Forelimb muscle (tissue), 1 donor: ENCODE results near the gene CYP26C1. TPM values are rescaled to one million over a fixed set of nuclear protein-coding genes. Genes with fewer than 3 reads are reported as not detected.
A peak's percentile ranks its signal among the peaks of the same experiment; 100 is the strongest.

Experiments
- DNase-seq: peaks from one replicate; pipeline ENCODE4 v3.0.0-alpha.2; 2013; ENCODE audit warnings: low read depth
- polyA plus RNA-seq: library from polyadenylated mRNA; unstranded; fragments of 120-200 nt; gene quantifications from one replicate; pipeline ENCODE4 v1.2.1, GENCODE V29; 2013; ENCODE audit not compliant: insufficient read length

Gene CYP26C1
- polyA plus RNA-seq, 1 donor = not detected

DNA sequence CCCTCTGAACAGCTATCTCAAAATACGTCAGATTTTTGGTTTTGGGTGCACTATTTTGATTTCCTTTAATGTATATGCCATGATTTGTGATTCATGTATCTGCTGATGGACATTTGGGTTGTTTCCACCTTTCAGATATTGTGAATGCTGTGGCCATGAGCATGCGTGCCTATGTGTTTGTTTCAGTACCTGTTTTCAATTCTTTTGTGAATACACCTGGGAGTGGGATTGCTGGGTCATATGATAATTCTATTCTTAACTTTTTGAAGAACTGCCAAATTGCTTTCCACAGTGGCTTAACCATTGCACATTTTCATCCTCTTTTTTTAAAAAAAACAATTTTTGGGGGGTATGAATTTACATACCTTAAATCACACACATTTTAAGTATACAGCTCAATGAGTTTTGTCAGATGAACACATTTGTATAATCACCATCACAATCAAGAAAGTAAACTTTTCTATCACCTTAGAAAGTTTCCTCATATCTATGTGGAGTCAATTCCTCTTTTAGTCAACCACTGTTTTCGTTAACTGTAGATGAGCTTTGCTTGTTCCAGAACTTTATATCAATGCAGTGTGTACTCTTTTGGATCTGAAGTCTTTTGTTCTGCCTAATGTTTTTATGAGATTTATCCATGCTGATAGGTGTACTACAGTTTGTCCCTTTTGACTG, 50.0 kb downstream of the CYP26C1 start:
- DNase-seq = no peak

DNA sequence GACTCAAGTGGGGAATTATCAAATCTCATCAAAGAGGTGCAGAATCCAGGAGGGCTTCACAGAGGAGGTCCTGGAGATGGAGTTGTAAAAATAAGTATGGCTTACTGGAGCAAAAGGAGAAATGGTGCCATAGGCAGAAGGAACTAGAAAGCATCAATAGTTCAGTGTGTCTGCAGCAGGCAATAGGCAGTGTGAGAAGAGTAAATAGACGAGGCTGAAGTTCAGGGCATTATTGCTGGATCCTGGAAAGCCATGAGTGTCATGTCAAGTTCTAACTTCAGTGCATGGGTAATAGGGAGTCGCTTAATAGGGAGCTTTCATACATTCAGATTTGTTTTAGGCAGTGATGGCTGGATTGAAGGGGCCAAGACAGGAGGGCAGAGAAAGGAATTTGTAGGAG, 52.4 kb downstream of the CYP26C1 start:
- DNase-seq = no peak

DNA sequence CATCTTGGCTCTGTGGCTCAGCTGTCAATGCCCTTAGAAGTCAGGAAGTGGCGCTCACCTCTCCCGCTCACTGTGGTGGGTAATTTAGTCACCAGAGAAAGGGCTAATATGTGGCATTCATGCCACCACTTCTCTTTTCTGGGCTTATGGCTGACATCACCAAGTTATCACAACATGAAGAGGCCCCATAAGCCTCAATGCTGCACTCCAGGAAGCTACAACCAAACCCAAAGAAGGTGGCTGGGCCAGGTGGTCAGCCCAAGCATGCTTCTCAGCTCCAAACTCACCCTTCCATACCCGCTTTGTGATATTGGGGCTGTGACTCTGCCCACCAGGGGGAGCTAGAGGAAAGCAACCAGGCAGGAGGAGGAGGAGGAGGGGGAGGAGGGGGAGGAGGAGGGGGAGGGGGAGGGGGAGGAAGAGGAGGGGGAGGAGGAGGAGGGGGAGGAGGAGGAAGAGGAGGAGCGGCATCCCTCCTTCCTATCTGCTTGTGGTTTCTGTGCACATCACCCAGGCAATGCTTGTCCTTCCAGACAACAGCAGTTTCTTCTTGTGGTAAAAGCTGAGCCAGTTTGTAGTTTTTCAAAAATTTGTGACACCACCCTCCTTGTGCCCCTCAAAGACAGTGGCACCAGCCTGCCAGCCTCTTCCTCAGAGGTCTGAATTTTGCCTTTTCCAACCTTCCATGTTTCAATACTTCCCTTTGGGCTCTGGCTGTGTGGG, 55.2 kb downstream of the CYP26C1 start:
- DNase-seq = peak; percentile 5

Other genes starting within 250 kb of the CYP26C1 start
- gene EXOC6, start 212.3 kb upstream of the CYP26C1 start, polyA plus RNA-seq = 35.4 TPM
- not detected for gene CYP26A1, start 13.1 kb downstream of the CYP26C1 start, polyA plus RNA-seq